Suppressor macrophage treated with lipopolysaccharide for 4 hours (primary cell): Measurements from ENCODE around the gene KCNQ5.

Experiments
- DNase-seq: peaks from one replicate; pipeline ENCODE4 v3.0.0-alpha.2; 2020

KCNQ5 gene

GRCh38 chr6:73028124-73028766 is 406.4 kb downstream of the KCNQ5 start:
- DNase-seq = no peak

GRCh38 chr6:73028893-73029450 is 407.1 kb downstream of the KCNQ5 start:
- DNase-seq = no peak

GRCh38 chr6:73030257-73030656 is 408.4 kb downstream of the KCNQ5 start:
- no peak for DNase-seq

GRCh38 chr6:73030791-73031782 is 409.2 kb downstream of the KCNQ5 start:
- no peak for DNase-seq

GRCh38 chr6:73032586-73032985 is 410.7 kb downstream of the KCNQ5 start:
- no peak for DNase-seq

GRCh38 chr6:73036689-73037088 is 414.8 kb downstream of the KCNQ5 start:
- DNase-seq = no peak

- no peak for DNase-seq
These were observed 419.2 kb downstream of the KCNQ5 start for GRCh38 chr6:73041051-73041450.

- no peak for DNase-seq
These were observed 421.0 kb downstream of the KCNQ5 start for GRCh38 chr6:73042892-73043291.

- no peak for DNase-seq
These were observed 421.6 kb downstream of the KCNQ5 start for GRCh38 chr6:73043446-73043845.

- no peak for DNase-seq
These were observed 423.7 kb downstream of the KCNQ5 start for GRCh38 chr6:73045609-73046008.

GRCh38 chr6:73047801-73048200 is 425.9 kb downstream of the KCNQ5 start:
- DNase-seq = no peak

GRCh38 chr6:73049971-73050594 is 428.2 kb downstream of the KCNQ5 start:
- DNase-seq = no peak

GRCh38 chr6:73050706-73051105 is 428.8 kb downstream of the KCNQ5 start:
- no peak for DNase-seq

- no peak for DNase-seq
These were observed 429.3 kb downstream of the KCNQ5 start for GRCh38 chr6:73051147-73051546.

- no peak for DNase-seq
These were observed 433.1 kb downstream of the KCNQ5 start for GRCh38 chr6:73054958-73055357.

GRCh38 chr6:73058736-73059135 is 436.9 kb downstream of the KCNQ5 start:
- no peak for DNase-seq

GRCh38 chr6:73062130-73062529 is 440.3 kb downstream of the KCNQ5 start:
- DNase-seq = no peak

GRCh38 chr6:73062837-73063236 is 441.0 kb downstream of the KCNQ5 start:
- DNase-seq = no peak

GRCh38 chr6:73064266-73064665 is 442.4 kb downstream of the KCNQ5 start:
- DNase-seq = no peak

GRCh38 chr6:73073238-73073637 is 451.4 kb downstream of the KCNQ5 start:
- DNase-seq = no peak

- DNase-seq = no peak
These were observed 452.3 kb downstream of the KCNQ5 start for GRCh38 chr6:73074175-73074574.

GRCh38 chr6:73076211-73076954 is 454.5 kb downstream of the KCNQ5 start:
- DNase-seq = no peak
